Fibroblast of lung (primary cell): ENCODE data around the gene IMMP2L. TPM values are rescaled to one million over a fixed set of nuclear protein-coding genes. Genes with fewer than 3 reads are reported as not detected.
"Not testable (repeated sequence)": the region's sequence is repeated elsewhere in the genome, so short reads cannot be mapped to it uniquely, and the experiment has no call there.

ENCODE experiments used
- DNase-seq, 2 donors: peaks; one replicate each; pipeline versions ENCODE4 v3.0.0 to v3.0.0-alpha.2; 2010; ENCODE audit warnings: low read depth in 2 of 2
- H2AFZ ChIP-seq: 2 replicates; pipeline ENCODE4 v1.5.1; 2012; ENCODE audit warnings: low read length, control low read depth, inconsistent platforms
- H3K27ac ChIP-seq: 2 replicates; pipeline ENCODE4 v1.5.1; 2011; ENCODE audit warnings: low read length, control low read depth; ENCODE audit not compliant: insufficient read depth
- H3K27me3 ChIP-seq: 2 replicates; pipeline ENCODE4 v1.5.1; 2011; ENCODE audit warnings: mild to moderate bottlenecking, low read length; ENCODE audit not compliant: control insufficient read depth, insufficient read depth
- H3K36me3 ChIP-seq: 2 replicates; pipeline ENCODE4 v1.5.1; 2011; ENCODE audit warnings: low read length; ENCODE audit not compliant: control insufficient read depth, insufficient read depth
- H3K4me1 ChIP-seq: 2 replicates; pipeline ENCODE4 v1.5.1; 2011; ENCODE audit warnings: low read length; ENCODE audit not compliant: control insufficient read depth, insufficient read depth; ENCODE audit errors: extremely low read depth
- H3K4me2 ChIP-seq: 2 replicates; pipeline ENCODE4 v1.5.1; 2011; ENCODE audit warnings: low read length, control low read depth; ENCODE audit not compliant: insufficient read depth; ENCODE audit errors: extremely low read depth
- H3K4me3 ChIP-seq, 4 experiments: fragments of 200-600 bp in 1 of 4; sonication (generic) in 1 of 4; replicated peaks in 1 of 4; 2 replicates each; pipeline ENCODE4 v1.5.1; 2011 to 2016; ENCODE audit warnings: low read length in 4 of 4, low read depth in 3 of 4, mild to moderate bottlenecking in 3 of 4, control low read depth in 2 of 4, inconsistent platforms in 1 of 4, mixed read lengths in 1 of 4; ENCODE audit not compliant: insufficient read depth in 1 of 4; ENCODE audit errors: control extremely low read depth in 1 of 4
- H3K79me2 ChIP-seq: 2 replicates; pipeline ENCODE4 v1.5.1; 2012; ENCODE audit warnings: mild to moderate bottlenecking, low read length, inconsistent platforms; ENCODE audit not compliant: control insufficient read depth, insufficient read depth
- H3K9ac ChIP-seq: 2 replicates; pipeline ENCODE4 v1.5.1; 2011; ENCODE audit warnings: mild to moderate bottlenecking, low read length, control low read depth; ENCODE audit not compliant: insufficient read depth
- H3K9me3 ChIP-seq: 2 replicates; pipeline ENCODE4 v1.5.1; 2012; ENCODE audit warnings: low read depth, low read length; ENCODE audit not compliant: control insufficient read depth, insufficient read depth
- H4K20me1 ChIP-seq: 2 replicates; pipeline ENCODE4 v1.5.1; 2011; ENCODE audit warnings: low read length; ENCODE audit not compliant: control insufficient read depth, insufficient read depth; ENCODE audit errors: extremely low read depth
- CTCF ChIP-seq, 2 donors: IDR thresholded peaks in 1 of 2; conservative IDR thresholded peaks in 1 of 2; 1 replicate in 1 of 2; 2 replicates in 1 of 2; pipeline ENCODE4 v1.5.1; 2011 to 2012; ENCODE audit warnings: low read length in 2 of 2, control low read depth in 1 of 2, inconsistent platforms in 1 of 2, low read depth in 1 of 2, mild to moderate bottlenecking in 1 of 2
- EZH2 ChIP-seq: IDR thresholded peaks from 2 replicates; pipeline ENCODE4 v1.5.1; 2012; ENCODE audit warnings: low read length, control low read depth, mild to moderate bottlenecking; ENCODE audit errors: missing control alignments
- polyA plus RNA-seq, 2 donors: library from polyadenylated mRNA; depleted of rRNA in 1 of 2; stranded (reverse) in 1 of 2; unstranded in 1 of 2; fragments of >200 nt; gene quantifications; 2 replicates each; pipeline ENCODE4 v1.2.1, GENCODE V29; 2011 to 2012; ENCODE audit warnings: missing spikeins in 1 of 2
- total RNA-seq: library from RNA; depleted of rRNA; stranded (reverse); fragments of >200 nt; gene quantifications from 2 replicates; pipeline ENCODE4 v1.2.1, GENCODE V29; 2014

The IMMP2L gene
- total and polyA plus RNA-seq, 2 donors (not counting 1 experiment from before 2014, with no cell fraction given): 6.9 to 14.4 TPM

- Histone ChIP-seq H2AFZ (no peak overlapping the region), H3K4me2 (no peak overlapping the region), H3K4me1 (no peaks in the 10 kb centered on the region), H4K20me1 (no peaks in the 10 kb centered on the region), H3K27me3 (no peaks in the 10 kb centered on the region), H3K36me3 (no peaks in the 10 kb centered on the region), H3K9me3 (no peaks in the 10 kb centered on the region), H3K9ac (no peak overlapping the region), H3K4me3 (no peak overlapping the region), H3K27ac (no peak overlapping the region), H3K79me2 (no peaks in the 10 kb centered on the region)
- TF ChIP-seq CTCF (conservative IDR thresholded peaks at IDR 0.05 in 1 of 2, IDR thresholded peaks at IDR 0.05 in 1 of 2; ENCODE audit: low read depth in 1 of 2, low read length in 2 of 2) (no peak), EZH2 (no peak)
- DNase-seq: no peak
Observed at GRCh38 chr7:111324228-111324627, 238.1 kb downstream of the IMMP2L start.

GRCh38 chr7:111323670-111324069 is 238.6 kb downstream of the IMMP2L start:
- H3K4me3 ChIP-seq, DNase-seq, H4K20me1 ChIP-seq, H2AFZ ChIP-seq, H3K36me3 ChIP-seq, H3K9me3 ChIP-seq, H3K27ac ChIP-seq, H3K4me1 ChIP-seq, H3K9ac ChIP-seq, H3K79me2 ChIP-seq, H3K4me2 ChIP-seq, H3K27me3 ChIP-seq: not testable (repeated sequence)

- H3K27me3 ChIP-seq: no peaks in the 10 kb centered on the region
- no peaks in the 10 kb centered on the region for H3K36me3 ChIP-seq
- no peaks in the 10 kb centered on the region for H4K20me1 ChIP-seq
- H3K27ac ChIP-seq: no peak overlapping the region
- no peak for DNase-seq
- H3K79me2 ChIP-seq: no peaks in the 10 kb centered on the region
- H3K4me3 ChIP-seq: no peak overlapping the region
- H3K9me3 ChIP-seq: no peaks in the 10 kb centered on the region
- TF ChIP-seq EZH2: no peak
- TF ChIP-seq CTCF (conservative IDR thresholded peaks at IDR 0.05 in 1 of 2, IDR thresholded peaks at IDR 0.05 in 1 of 2; ENCODE audit: low read depth in 1 of 2, low read length in 2 of 2): no peak
- H3K9ac ChIP-seq: no peak overlapping the region
- no peak overlapping the region for H2AFZ ChIP-seq
- H3K4me1 ChIP-seq: no peaks in the 10 kb centered on the region
- H3K4me2 ChIP-seq: no peak overlapping the region
Observed at GRCh38 chr7:111320133-111320532, 242.2 kb downstream of the IMMP2L start.
